IMR-90 (cell line): ENCODE measurements around the gene KAZN. TPM values are rescaled to one million over a fixed set of nuclear protein-coding genes. Genes with fewer than 3 reads are reported as not detected.

Experiments
- ATAC-seq: fragments of 200-7000 bp; cut with Tn5 transposase; 2 replicates; pipeline ENCODE4 v1.9.1; 2020; ENCODE audit warnings: low read depth, mild to moderate bottlenecking, moderate library complexity
- BruUV-seq: library from RNA; stranded (reverse); fragments of 400-500 nt; replicated peaks from 2 replicates; lab custom pipeline; 2021; lab: Mats Ljungman, UMichigan
- CTCF ChIA-PET: fragments of 300-600 bp; formaldehyde crosslinking; extraction: SDS; loops from one replicate; lab custom pipeline; 2021; ENCODE audit warnings: antibody characterized with exemption; lab: Yijun Ruan, JAX
- POLR2A ChIA-PET: fragments of 300-600 bp; sonication (Branson Sonifier 250); formaldehyde crosslinking; loops from one replicate; lab custom pipeline; 2022; ENCODE audit warnings: antibody characterized with exemption; ENCODE audit not compliant: unreplicated experiment; lab: Charles Lee
- DNase-seq: peaks from one replicate; pipeline ENCODE4 v3.0.0; 2013
- H2AFZ ChIP-seq: replicated peaks from 2 replicates; pipeline ENCODE3; 2013; ENCODE audit warnings: low read length, mild to moderate bottlenecking; ENCODE audit not compliant: poor library complexity
- H2AK5ac ChIP-seq: 2 replicates; pipeline ENCODE4 v1.6.1; 2013; ENCODE audit warnings: low read depth, low read length, inconsistent platforms
- H2AK9ac ChIP-seq: replicated peaks from 2 replicates; pipeline ENCODE3; 2013; ENCODE audit warnings: mild to moderate bottlenecking, low read depth, low read length, moderate library complexity; ENCODE audit not compliant: poor library complexity
- H2BK120ac ChIP-seq: 2 replicates; pipeline ENCODE4 v1.6.1; 2013; ENCODE audit warnings: low read depth, low read length, inconsistent platforms
- H2BK15ac ChIP-seq: 3 replicates; pipeline ENCODE4 v1.6.1; 2013; ENCODE audit warnings: low read depth, low read length, inconsistent platforms
- H2BK20ac ChIP-seq: 2 replicates; pipeline ENCODE4 v1.6.1; 2013; ENCODE audit warnings: low read depth, mild to moderate bottlenecking, inconsistent platforms, low read length, moderate library complexity
- H2BK5ac ChIP-seq: 2 replicates; pipeline ENCODE4 v1.6.1; 2013; ENCODE audit warnings: mild to moderate bottlenecking, low read depth, low read length, inconsistent platforms; ENCODE audit not compliant: poor library complexity, severe bottlenecking
- H3K14ac ChIP-seq: replicated peaks from 2 replicates; pipeline ENCODE4 v1.6.1; 2013; ENCODE audit warnings: low read depth, low read length, inconsistent platforms
- H3K18ac ChIP-seq: 2 replicates; pipeline ENCODE4 v1.6.1; 2013; ENCODE audit warnings: low read depth, low read length, control low read depth
- H3K23ac ChIP-seq: 2 replicates; pipeline ENCODE4 v1.6.1; 2013; ENCODE audit warnings: low read depth, low read length, inconsistent platforms
- H3K27ac ChIP-seq: 2 replicates; pipeline ENCODE4 v1.5.1; 2013; ENCODE audit warnings: mild to moderate bottlenecking, control low read depth, low read length; ENCODE audit not compliant: insufficient read depth
- H3K27me3 ChIP-seq: 2 replicates; pipeline ENCODE4 v1.6.1; 2013; ENCODE audit warnings: low read length; ENCODE audit not compliant: control insufficient read depth, insufficient read depth
- H3K36me3 ChIP-seq: 2 replicates; pipeline ENCODE4 v1.6.1; 2013; ENCODE audit warnings: low read length, mixed read lengths; ENCODE audit not compliant: control insufficient read depth, insufficient read depth
- H3K4ac ChIP-seq: 2 replicates; pipeline ENCODE4 v1.6.1; 2013; ENCODE audit warnings: low read depth, low read length, inconsistent platforms
- H3K4me1 ChIP-seq: 2 replicates; pipeline ENCODE4 v1.6.1; 2013; ENCODE audit warnings: low read length, mixed read lengths; ENCODE audit not compliant: control insufficient read depth, insufficient read depth
- H3K4me2 ChIP-seq: 2 replicates; pipeline ENCODE4 v1.6.1; 2013; ENCODE audit warnings: low read depth, mild to moderate bottlenecking, control low read depth, low read length, moderate library complexity
- H3K4me3 ChIP-seq: 2 replicates; pipeline ENCODE4 v1.5.1; 2013; ENCODE audit warnings: low read depth, mild to moderate bottlenecking, control low read depth, low read length, moderate library complexity; ENCODE audit not compliant: insufficient read depth
- H3K56ac ChIP-seq: 2 replicates; pipeline ENCODE4 v1.6.1; 2013; ENCODE audit warnings: low read length, inconsistent platforms; ENCODE audit not compliant: insufficient read depth; ENCODE audit errors: extremely low read depth
- H3K79me1 ChIP-seq, 2 experiments: 2 replicates each; pipeline ENCODE4 v1.6.1; 2013; ENCODE audit warnings: low read length in 2 of 2, inconsistent platforms in 1 of 2, low read depth in 1 of 2
- H3K9ac ChIP-seq: 2 replicates; pipeline ENCODE4 v1.6.1; 2013; ENCODE audit warnings: low read depth, low read length, control low read depth
- H3K9me1 ChIP-seq: 2 replicates; pipeline ENCODE4 v1.6.1; 2013; ENCODE audit warnings: low read length, inconsistent platforms; ENCODE audit not compliant: insufficient read depth
- H3K9me3 ChIP-seq: 2 replicates; pipeline ENCODE4 v1.6.1; 2013; ENCODE audit warnings: low read length; ENCODE audit not compliant: control insufficient read depth, insufficient read depth
- H4K20me1 ChIP-seq: 2 replicates; pipeline ENCODE4 v1.6.1; 2013; ENCODE audit warnings: low read length, inconsistent platforms; ENCODE audit not compliant: insufficient read depth
- H4K5ac ChIP-seq: 2 replicates; pipeline ENCODE4 v1.6.1; 2013; ENCODE audit warnings: mild to moderate bottlenecking, low read depth, low read length, control low read depth
- H4K8ac ChIP-seq, 2 experiments: 2 replicates each; pipeline ENCODE4 v1.6.1; 2013; ENCODE audit warnings: low read depth in 2 of 2, low read length in 2 of 2, control low read depth in 1 of 2, inconsistent platforms in 1 of 2
- H4K91ac ChIP-seq: 2 replicates; pipeline ENCODE4 v1.6.1; 2013; ENCODE audit warnings: low read depth, low read length, inconsistent platforms; ENCODE audit not compliant: insufficient read depth
- CHD1 ChIP-seq: IDR thresholded peaks from 2 replicates; pipeline ENCODE4 v1.6.1; 2012; ENCODE audit warnings: low read depth, low read length, improper control_type of control experiment
- CTCF ChIP-seq: conservative IDR thresholded peaks from 2 replicates; pipeline ENCODE4 v1.5.1; 2012; ENCODE audit warnings: mild to moderate bottlenecking, low read depth, low read length, improper control_type of control experiment
- MAFK ChIP-seq: IDR thresholded peaks from 2 replicates; pipeline ENCODE4 v1.6.1; 2012; ENCODE audit warnings: low read depth, low read length, improper control_type of control experiment
- POLR2A ChIP-seq: IDR thresholded peaks from 2 replicates; pipeline ENCODE4 v1.6.1; 2012; ENCODE audit warnings: mild to moderate bottlenecking, low read depth, low read length
- RCOR1 ChIP-seq: IDR thresholded peaks from 2 replicates; pipeline ENCODE4 v1.6.1; 2012; ENCODE audit warnings: mild to moderate bottlenecking, low read length, improper control_type of control experiment; ENCODE audit not compliant: insufficient replicate concordance
- RFX5 ChIP-seq: IDR thresholded peaks from 2 replicates; pipeline ENCODE4 v1.8.0; 2012; ENCODE audit warnings: low read depth, mild to moderate bottlenecking, low read length, moderate library complexity
- SMC3 ChIP-seq: fragments of 150-350 bp; IDR thresholded peaks from 2 replicates; pipeline ENCODE4 v1.6.1; 2016; ENCODE audit warnings: low read depth, mild to moderate bottlenecking, antibody characterized with exemption, low read length, moderate library complexity
- WGBS, 2 experiments: methylation state at CpG; one replicate each; pipeline versions ENCODE4 v1.1.5 to v1.1.7; 2013; ENCODE audit warnings: missing lambda C conversion rate in 2 of 2; ENCODE audit not compliant: insufficient read length in 1 of 2; ENCODE audit errors: extremely low coverage in 2 of 2; 5-methylcytosine and 5-hydroxymethylcytosine counted together
- dilution Hi-C: fragments of 300-500 bp; cut with HindIII; formaldehyde crosslinking; loops from one replicate; pipeline ENCODE4 v1.14.3; 2018; ENCODE audit warnings: low sequenced_read_pairs; ENCODE audit not compliant: unreplicated experiment
- in situ Hi-C: fragments of 300-500 bp; cut with MboI; formaldehyde crosslinking; loops from 3 replicates; pipeline ENCODE4 v1.14.3; 2019; ENCODE audit warnings: low sequenced_read_pairs, inconsistent platforms, mixed read lengths
- intact Hi-C: fragments of 100-400 bp; cut with micrococcal nuclease; formaldehyde crosslinking; loops from 2 replicates; pipeline ENCODE4 v1.10.0; 2022
- polyA plus RNA-seq, 3 experiments: library from polyadenylated mRNA; depleted of rRNA; stranded (reverse); fragments of >200 nt; gene quantifications; 2 replicates each; pipeline ENCODE4 v1.2.3, GENCODE V29; 2012; ENCODE audit warnings: low replicate concordance in 1 of 3
- total RNA-seq: library from RNA; depleted of rRNA; stranded (reverse); fragments of >200 nt; gene quantifications from 2 replicates; pipeline ENCODE4 v1.2.3, GENCODE V29; 2012
- TF ChIP-seq, protein P1 (sequence below): fragments of 150-350 bp; IDR thresholded peaks from 2 replicates; pipeline ENCODE4 v1.6.1; 2016; ENCODE audit warnings: low read depth, mild to moderate bottlenecking, low read length, moderate library complexity, borderline replicate concordance

Gene KAZN
- total and polyA plus RNA-seq, 2 of the 4 experiments (the other 2 are of a cell fraction): 5.2 to 10.5 TPM

DNA sequence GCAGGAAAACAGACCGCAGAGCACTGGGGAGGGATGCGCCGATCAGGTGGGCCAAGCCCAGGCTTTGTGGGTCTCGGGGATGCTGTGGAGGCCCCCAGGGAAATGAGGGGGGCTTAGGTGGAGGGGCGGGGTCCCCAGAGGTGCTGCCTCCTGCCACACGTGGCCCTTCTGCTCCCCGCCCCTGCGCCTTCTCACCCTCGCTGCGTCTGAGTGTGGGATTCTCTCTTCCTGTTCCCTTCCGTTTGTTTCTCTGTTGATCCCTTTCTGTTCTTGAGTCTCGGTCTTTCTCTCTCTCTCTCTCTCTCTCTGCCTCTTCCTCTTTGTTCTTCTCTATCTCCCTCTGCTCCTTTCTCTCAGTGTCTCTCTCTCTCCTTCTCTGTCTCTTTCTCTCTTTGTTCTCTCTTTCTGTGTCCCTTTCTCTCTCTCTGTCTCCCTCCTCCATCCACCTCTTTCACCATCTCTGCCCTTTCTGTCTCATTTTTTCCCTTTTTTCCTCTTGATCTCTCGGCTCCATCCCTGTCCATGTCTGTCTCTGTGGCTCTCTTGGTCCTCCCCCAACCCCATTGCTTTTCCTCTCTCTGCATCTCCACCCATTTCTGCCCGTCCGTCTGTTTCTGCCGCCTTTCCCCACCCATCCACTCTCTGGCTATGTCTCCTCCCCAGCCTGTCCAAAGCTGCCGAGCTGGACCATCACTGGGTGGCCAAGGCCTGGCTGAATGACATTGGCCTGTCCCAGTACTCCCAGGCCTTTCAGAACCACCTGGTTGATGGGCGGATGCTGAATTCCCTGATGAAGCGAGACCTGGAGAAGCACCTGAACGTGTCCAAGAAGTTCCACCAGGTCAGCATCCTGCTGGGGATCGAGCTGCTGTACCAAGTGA, 502.6 kb downstream of the KAZN start:
- no peak overlapping the region for H2BK20ac ChIP-seq
- H3K4me3 ChIP-seq: no peak overlapping the region
- H2AK9ac ChIP-seq: no peak overlapping the region
- H3K18ac ChIP-seq: no peak overlapping the region
- H3K27ac ChIP-seq: no peak overlapping the region
- H4K91ac ChIP-seq: no peak overlapping the region
- TF ChIP-seq RFX5 (no peak), MAFK (no peak), POLR2A (no peak), SMC3 (no peak), CHD1 (no peak), CTCF (no peak), RCOR1 (no peak)
- TF ChIP-seq, protein P1, sequence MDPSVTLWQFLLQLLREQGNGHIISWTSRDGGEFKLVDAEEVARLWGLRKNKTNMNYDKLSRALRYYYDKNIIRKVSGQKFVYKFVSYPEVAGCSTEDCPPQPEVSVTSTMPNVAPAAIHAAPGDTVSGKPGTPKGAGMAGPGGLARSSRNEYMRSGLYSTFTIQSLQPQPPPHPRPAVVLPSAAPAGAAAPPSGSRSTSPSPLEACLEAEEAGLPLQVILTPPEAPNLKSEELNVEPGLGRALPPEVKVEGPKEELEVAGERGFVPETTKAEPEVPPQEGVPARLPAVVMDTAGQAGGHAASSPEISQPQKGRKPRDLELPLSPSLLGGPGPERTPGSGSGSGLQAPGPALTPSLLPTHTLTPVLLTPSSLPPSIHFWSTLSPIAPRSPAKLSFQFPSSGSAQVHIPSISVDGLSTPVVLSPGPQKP: no peak
- H2BK120ac ChIP-seq: no peak overlapping the region
- dilution Hi-C loops (no loop called here), in situ Hi-C loops (no loop called here), intact Hi-C loops (loop anchor here (2.0 kb wide), 1 partner anchor 322 kb away; no protein-coding TSS in a partner anchor)
- no peak overlapping the region for H3K23ac ChIP-seq
- no peak overlapping the region for H4K5ac ChIP-seq
- no peak overlapping the region for H4K8ac ChIP-seq
- H2BK5ac ChIP-seq: no peak overlapping the region
- no peak overlapping the region for H3K14ac ChIP-seq
- H3K4ac ChIP-seq: no peak overlapping the region
- no peak overlapping the region for H3K56ac ChIP-seq
- peaks cover 23% of the 10 kb centered on the region; the same call in 1 of the 2 replicates for H3K27me3 ChIP-seq
- POLR2A ChIA-PET: no interaction called here
- ATAC-seq: no peak
- CTCF ChIA-PET: no interaction called here
- no TSS peak for BruUV-seq
- H3K9ac ChIP-seq: no peak overlapping the region
- no peak overlapping the region for H3K4me2 ChIP-seq
- no peaks in the 10 kb centered on the region for H3K9me3 ChIP-seq
- no peak overlapping the region for H2AFZ ChIP-seq
- H3K36me3 ChIP-seq: no peaks in the 10 kb centered on the region
- no peak for DNase-seq
- H2BK15ac ChIP-seq: no peak overlapping the region
- no peaks in the 10 kb centered on the region for H3K9me1 ChIP-seq
- H3K79me1 ChIP-seq: no peaks in the 10 kb centered on the region
- H4K20me1 ChIP-seq: no peaks in the 10 kb centered on the region
- H2AK5ac ChIP-seq: no peak overlapping the region
- H3K4me1 ChIP-seq: no peaks in the 10 kb centered on the region
- WGBS, 2 experiments: 83% methylated on average over 3 of the region's 21 CpGs; no CpG with 5 or more reads in 1 of the 2 experiments
